ENCODE measurements around the gene LTBP1.

DNA sequence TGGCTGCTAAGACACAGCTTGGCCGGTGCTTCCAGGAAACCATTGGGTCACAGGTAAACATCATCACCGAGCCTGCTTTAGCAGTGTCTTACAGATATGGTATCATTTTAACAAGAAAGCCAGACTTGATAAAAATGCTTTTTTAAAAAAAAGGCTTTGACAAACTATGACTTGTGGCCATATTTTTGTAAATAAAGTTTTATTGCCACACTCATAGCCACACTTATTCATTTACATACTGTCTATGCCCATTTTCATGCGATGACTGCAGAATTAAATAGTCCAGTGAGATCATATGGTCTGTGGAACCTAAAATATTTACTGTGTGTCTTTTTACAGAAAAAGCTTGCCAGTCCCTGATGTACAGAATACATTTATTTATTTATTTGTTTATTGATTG lies 242.0 kb downstream of the LTBP1 start:
- no peak for TF ChIP-seq POLR2A (IDR thresholded peaks at IDR 0.05)
- TF ChIP-seq, protein P1, sequence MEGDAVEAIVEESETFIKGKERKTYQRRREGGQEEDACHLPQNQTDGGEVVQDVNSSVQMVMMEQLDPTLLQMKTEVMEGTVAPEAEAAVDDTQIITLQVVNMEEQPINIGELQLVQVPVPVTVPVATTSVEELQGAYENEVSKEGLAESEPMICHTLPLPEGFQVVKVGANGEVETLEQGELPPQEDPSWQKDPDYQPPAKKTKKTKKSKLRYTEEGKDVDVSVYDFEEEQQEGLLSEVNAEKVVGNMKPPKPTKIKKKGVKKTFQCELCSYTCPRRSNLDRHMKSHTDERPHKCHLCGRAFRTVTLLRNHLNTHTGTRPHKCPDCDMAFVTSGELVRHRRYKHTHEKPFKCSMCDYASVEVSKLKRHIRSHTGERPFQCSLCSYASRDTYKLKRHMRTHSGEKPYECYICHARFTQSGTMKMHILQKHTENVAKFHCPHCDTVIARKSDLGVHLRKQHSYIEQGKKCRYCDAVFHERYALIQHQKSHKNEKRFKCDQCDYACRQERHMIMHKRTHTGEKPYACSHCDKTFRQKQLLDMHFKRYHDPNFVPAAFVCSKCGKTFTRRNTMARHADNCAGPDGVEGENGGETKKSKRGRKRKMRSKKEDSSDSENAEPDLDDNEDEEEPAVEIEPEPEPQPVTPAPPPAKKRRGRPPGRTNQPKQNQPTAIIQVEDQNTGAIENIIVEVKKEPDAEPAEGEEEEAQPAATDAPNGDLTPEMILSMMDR (IDR thresholded peaks at IDR 0.05) = no peak
- TF ChIP-seq EP300 (IDR thresholded peaks at IDR 0.05) = no peak

All from ovary (tissue), 3 donors.